AML-193 (cell line): ENCODE measurements around the gene SLC35F3.
A peak's percentile ranks its signal among the peaks of the same experiment; 100 is the strongest.
"Not testable (repeated sequence)": the region's sequence is repeated elsewhere in the genome, so short reads cannot be mapped to it uniquely, and the experiment has no call there.

Experiments used
- DNase-seq, 2 experiments: peaks; one replicate each; lab custom pipeline; 2025; lab: John Stamatoyannopoulos, UW

Gene SLC35F3

GRCh38 chr1:234292011-234292410, 387.5 kb downstream of the SLC35F3 start:
- DNase-seq: no peak

GRCh38 chr1:234292548-234292947, 388.1 kb downstream of the SLC35F3 start:
- DNase-seq: no peak

GRCh38 chr1:234294109-234294817, 389.8 kb downstream of the SLC35F3 start:
- no peak for DNase-seq

- no peak for DNase-seq
Measured at GRCh38 chr1:234295068-234295467, 390.6 kb downstream of the SLC35F3 start.

- DNase-seq: no peak
Measured at GRCh38 chr1:234295626-234296025, 391.1 kb downstream of the SLC35F3 start.

- no peak for DNase-seq
Measured at GRCh38 chr1:234296496-234296895, 392.0 kb downstream of the SLC35F3 start.

GRCh38 chr1:234297668-234298067, 393.2 kb downstream of the SLC35F3 start:
- DNase-seq: no peak

- no peak for DNase-seq
Measured at GRCh38 chr1:234300096-234300495, 395.6 kb downstream of the SLC35F3 start.

GRCh38 chr1:234301663-234302062, 397.2 kb downstream of the SLC35F3 start:
- not testable (repeated sequence) for DNase-seq

- DNase-seq: no peak
Measured at GRCh38 chr1:234302354-234302962, 398.0 kb downstream of the SLC35F3 start.

GRCh38 chr1:234303231-234303630, 398.8 kb downstream of the SLC35F3 start:
- no peak for DNase-seq

GRCh38 chr1:234307726-234308125, 403.2 kb downstream of the SLC35F3 start:
- DNase-seq: no peak

- DNase-seq: no peak
Measured at GRCh38 chr1:234309243-234309597, 404.7 kb downstream of the SLC35F3 start.

- DNase-seq: peak; percentile 40 to 51
Measured at GRCh38 chr1:234309598-234310459, 405.4 kb downstream of the SLC35F3 start.

GRCh38 chr1:234310460-234310817, 406.0 kb downstream of the SLC35F3 start:
- DNase-seq: no peak

- DNase-seq: no peak
Measured at GRCh38 chr1:234311414-234311813, 406.9 kb downstream of the SLC35F3 start.

GRCh38 chr1:234313171-234313570, 408.7 kb downstream of the SLC35F3 start:
- no peak for DNase-seq

- no peak for DNase-seq
Measured at GRCh38 chr1:234315091-234315541, 410.6 kb downstream of the SLC35F3 start.

GRCh38 chr1:234315588-234315987, 411.1 kb downstream of the SLC35F3 start:
- no peak for DNase-seq

- DNase-seq: no peak
Measured at GRCh38 chr1:234316486-234316885, 412.0 kb downstream of the SLC35F3 start.

GRCh38 chr1:234316937-234317336, 412.5 kb downstream of the SLC35F3 start:
- no peak for DNase-seq

- DNase-seq: no peak
Measured at GRCh38 chr1:234320069-234320468, 415.6 kb downstream of the SLC35F3 start.

GRCh38 chr1:234320549-234320948, 416.1 kb downstream of the SLC35F3 start:
- DNase-seq: no peak
